Fibroblast of villous mesenchyme (primary cell): ENCODE results near the gene MGAT3. TPM values are rescaled to one million over a fixed set of nuclear protein-coding genes. Genes with fewer than 3 reads are reported as not detected.

Experiments
- DNase-seq: peaks from one replicate; pipeline ENCODE4 v3.0.0-alpha.2; 2010; ENCODE audit warnings: low read depth
- H3K4me3 ChIP-seq: 2 replicates; pipeline ENCODE4 v1.5.1; 2011; ENCODE audit warnings: low read depth, mild to moderate bottlenecking, low read length
- total RNA-seq: library from RNA; depleted of rRNA; stranded (reverse); fragments of >200 nt; gene quantifications from 2 replicates; pipeline ENCODE4 v1.2.3, GENCODE V29; 2012
- TF ChIP-seq, protein P1 (sequence below): IDR thresholded peaks from 2 replicates; pipeline ENCODE4 v1.5.1; 2012; ENCODE audit warnings: low read depth, mild to moderate bottlenecking, low read length; ENCODE audit not compliant: insufficient read depth

The MGAT3 gene
- total RNA-seq, 1 donor: 1.3 TPM

DNA sequence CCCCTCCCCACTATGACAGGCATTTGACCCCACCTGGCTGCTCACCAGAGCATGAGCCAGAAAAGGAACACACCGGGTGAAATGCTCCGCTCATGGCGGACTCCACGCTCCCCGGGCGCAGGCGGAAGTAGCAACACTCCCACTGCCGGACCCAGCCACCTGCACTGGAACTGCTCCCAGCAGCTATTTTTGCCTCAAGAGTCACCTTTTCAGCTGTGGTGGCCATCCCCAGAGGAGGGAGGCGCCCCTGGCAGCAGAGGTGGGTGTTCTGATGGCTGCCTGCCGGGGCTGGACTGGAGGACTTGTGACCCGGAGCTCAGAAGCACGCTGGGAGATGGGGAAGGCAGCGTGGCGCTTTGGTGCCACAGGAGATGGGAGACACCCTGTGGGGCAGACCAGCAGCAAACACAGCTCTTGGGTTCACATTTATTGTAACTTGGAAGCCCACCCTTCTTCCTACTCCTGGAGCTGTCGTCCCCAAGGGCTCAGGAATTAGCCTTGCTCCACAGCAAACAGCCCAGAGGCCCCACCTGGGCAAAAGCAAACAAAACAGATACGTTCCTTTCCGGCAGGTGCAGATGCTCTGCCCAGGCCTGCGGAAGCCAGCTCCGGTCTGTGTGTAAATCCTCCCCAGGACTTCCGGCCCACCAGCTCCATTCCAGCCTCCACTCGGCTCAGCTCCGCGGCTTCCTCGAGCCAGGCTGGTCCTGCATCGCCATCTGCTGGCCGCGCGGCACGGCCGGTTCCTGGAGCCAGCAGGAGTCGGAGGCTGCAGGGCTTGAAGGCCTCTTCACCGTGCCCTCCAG lies 72.1 kb downstream of the MGAT3 start:
- TF ChIP-seq, protein P1, sequence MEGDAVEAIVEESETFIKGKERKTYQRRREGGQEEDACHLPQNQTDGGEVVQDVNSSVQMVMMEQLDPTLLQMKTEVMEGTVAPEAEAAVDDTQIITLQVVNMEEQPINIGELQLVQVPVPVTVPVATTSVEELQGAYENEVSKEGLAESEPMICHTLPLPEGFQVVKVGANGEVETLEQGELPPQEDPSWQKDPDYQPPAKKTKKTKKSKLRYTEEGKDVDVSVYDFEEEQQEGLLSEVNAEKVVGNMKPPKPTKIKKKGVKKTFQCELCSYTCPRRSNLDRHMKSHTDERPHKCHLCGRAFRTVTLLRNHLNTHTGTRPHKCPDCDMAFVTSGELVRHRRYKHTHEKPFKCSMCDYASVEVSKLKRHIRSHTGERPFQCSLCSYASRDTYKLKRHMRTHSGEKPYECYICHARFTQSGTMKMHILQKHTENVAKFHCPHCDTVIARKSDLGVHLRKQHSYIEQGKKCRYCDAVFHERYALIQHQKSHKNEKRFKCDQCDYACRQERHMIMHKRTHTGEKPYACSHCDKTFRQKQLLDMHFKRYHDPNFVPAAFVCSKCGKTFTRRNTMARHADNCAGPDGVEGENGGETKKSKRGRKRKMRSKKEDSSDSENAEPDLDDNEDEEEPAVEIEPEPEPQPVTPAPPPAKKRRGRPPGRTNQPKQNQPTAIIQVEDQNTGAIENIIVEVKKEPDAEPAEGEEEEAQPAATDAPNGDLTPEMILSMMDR: peak; percentile 94
- DNase-seq: peak; percentile 95
- H3K4me3 ChIP-seq: peak overlapping the region; percentile 4

DNA sequence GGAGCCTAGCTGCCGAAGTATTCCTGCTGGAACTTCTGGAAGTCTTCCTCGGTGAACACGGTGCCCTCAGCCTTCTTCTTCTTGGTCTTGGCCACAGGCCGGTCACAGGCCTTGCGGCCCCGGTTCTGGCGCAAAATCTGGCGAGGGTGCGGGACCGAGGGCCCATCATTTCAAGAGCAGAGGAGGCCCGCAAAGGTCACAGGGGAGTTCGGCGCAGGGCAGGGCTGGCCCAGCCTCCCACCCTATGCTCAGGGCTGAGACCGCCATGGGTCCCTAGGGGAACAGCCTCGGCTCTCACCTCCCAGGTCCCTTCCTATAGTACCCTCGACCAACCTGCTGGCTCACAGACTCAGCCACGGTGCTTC lies 72.7 kb downstream of the MGAT3 start:
- no peak for DNase-seq
- H3K4me3 ChIP-seq: no peak overlapping the region
- TF ChIP-seq, protein P1: no peak

DNA sequence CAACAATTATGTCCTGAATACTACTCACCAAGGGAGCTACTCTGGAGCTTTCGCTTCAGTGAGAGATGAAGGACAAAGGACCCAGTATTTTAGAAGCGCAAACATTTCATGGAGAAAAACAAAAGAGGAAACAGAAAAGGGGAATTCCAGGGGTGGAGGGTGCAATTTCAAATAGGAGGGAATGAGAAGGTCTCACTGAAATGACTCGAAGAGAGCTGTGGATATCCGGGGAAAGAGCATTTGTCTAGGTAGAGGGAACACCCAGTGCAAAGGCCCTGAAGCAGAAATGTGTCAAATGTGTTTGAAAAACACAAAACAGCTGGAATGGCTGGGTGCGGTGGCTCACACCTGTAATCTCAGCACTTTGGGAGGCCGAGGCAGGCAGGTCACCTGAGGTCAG lies 73.3 kb downstream of the MGAT3 start:
- no peak for DNase-seq
- H3K4me3 ChIP-seq: no peak overlapping the region
- TF ChIP-seq, protein P1: no peak

DNA sequence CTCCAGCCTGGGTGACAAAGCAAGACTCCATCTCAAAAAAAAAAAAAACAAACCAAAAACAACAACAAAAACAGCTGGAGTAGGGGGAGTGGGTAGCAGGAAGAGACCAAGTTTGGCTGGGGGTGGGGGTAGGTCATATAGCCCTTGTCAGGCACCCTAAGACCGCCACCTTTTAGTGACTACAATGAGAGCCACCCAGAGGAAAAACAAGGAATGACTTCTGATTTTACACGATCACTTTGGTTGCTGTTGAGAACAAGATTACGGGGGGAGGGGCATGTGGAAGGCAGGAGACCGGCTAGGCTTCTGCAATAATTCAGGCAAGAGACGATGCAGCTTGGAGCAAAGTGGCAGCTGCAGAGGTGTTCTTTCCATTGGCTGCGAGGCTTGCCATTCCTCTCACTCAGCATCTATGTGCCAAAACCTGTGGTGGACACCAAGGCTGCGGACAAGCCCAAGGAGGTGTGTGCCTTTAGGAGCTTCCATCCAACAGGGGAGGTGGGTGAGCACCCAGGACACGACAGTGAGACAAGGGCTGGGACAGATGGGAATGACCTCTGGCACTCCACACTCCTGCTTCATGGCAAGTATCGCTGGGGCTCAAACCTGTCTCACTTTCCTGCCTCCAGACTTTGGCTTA lies 74.0 kb downstream of the MGAT3 start:
- TF ChIP-seq, protein P1: peak; percentile 36
- H3K4me3 ChIP-seq: no peak overlapping the region
- DNase-seq: peak; percentile 47

DNA sequence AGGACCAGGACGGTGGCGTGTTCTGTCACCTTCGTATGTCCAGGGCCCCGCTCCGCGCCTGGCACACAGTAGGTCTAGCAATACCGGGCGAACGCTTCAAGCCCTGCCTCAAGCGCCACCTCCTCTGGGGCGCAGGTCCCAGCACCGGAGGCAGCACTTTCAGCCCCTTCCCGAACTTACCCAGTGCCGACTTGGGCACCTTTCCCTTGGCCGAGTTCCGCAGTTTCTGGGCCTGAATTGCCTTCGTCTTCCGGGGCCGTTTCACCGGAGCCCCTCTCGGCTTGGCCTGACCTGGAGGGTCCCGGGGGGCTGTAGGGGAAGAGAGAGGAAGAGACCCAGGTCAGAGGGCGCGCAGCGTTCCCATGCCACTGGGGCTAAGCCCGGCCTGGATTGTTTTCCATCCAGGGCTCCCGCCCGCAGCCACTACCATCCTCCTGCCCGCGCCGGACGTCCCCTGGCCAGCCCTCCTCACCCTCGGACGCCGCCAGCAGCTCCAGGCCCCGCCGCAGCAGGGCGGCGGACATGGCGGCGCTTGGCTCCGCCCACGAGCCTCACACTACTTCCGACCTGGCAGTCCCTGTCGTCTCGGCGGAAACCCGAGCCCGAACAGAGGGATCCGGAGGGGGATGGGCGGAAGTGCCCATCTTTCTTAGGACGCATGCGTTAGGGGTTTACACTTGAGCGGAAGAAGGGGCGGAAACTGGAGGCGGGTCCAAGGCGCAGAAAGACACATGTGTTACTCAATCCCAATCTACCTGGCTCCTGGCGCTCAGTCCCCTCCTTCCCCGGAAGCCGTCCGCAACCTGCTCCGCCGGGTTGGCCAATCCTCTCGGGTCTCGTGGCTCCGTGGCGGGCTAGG lies 75.6 kb downstream of the MGAT3 start, which contains the start of gene RPS19BP1:
Gene RPS19BP1, minus strand, starts transcription at position 534 of the 859 bp plus-strand sequence. Its CDS starts 10 bp downstream, at position 524.
- TF ChIP-seq, protein P1: no peak
- DNase-seq: peak; percentile 99
- peak within 1 kb of the TSS; percentile 98 for H3K4me3 ChIP-seq

DNA sequence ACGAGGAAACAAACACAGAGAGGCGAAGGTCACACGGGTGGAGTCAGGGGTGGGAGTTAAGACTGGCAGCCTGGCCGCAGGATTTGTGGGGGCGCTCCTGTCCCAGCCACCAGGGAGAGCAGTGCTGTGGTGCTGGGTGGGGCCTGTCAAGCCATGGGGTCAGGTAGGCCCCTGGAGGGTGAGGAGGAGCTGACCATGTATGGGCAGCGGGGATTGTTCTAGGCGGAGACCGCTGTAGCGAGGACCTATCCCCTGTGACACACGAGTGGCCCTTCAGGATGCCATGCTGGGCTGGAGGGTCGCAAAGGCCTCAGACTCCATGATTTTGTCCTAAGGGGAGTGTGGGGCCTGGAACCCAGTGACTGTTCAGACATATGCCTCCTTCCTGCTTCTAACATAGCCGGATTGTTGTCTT lies 77.3 kb downstream of the MGAT3 start:
- TF ChIP-seq, protein P1: no peak
- DNase-seq: no peak

More for the DNA sequence above, 77.3 kb downstream of the MGAT3 start:
- no peak overlapping the region for H3K4me3 ChIP-seq
